Jurkat, Clone E6-1 (cell line): ENCODE results near the gene PIK3AP1.
"Not testable (repeated sequence)": the region's sequence is repeated elsewhere in the genome, so short reads cannot be mapped to it uniquely, and the experiment has no call there.

Experiments used
- DNase-seq: peaks from one replicate; pipeline ENCODE4 v3.0.0-alpha.2; 2011; ENCODE audit warnings: low read depth, low spot score
- H3K4me3 ChIP-seq: 2 replicates; pipeline ENCODE4 v1.5.1; 2011; ENCODE audit warnings: mild to moderate bottlenecking, low read length, control low read depth, moderate library complexity

Gene PIK3AP1

DNA sequence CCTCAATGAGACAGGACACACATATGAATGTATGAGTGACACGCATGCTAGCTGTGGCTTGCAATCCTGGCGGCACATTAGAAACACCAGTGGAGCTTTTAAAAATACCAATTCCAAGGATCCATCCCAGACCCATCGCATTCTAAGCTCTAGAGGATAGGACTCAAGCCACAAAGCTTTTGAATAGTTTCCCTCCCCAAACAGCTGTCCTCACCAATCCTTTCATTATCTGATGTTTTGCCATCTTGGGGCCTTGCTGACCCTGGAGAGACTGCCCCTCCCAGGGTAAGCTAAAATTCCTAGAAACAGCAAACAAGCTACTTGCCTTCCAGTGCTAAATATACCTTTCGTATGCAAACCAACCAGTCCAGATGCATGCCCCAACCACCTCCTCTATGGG lies 124.6 kb downstream of the PIK3AP1 start:
- no peak overlapping the region for H3K4me3 ChIP-seq
- DNase-seq = no peak

DNA sequence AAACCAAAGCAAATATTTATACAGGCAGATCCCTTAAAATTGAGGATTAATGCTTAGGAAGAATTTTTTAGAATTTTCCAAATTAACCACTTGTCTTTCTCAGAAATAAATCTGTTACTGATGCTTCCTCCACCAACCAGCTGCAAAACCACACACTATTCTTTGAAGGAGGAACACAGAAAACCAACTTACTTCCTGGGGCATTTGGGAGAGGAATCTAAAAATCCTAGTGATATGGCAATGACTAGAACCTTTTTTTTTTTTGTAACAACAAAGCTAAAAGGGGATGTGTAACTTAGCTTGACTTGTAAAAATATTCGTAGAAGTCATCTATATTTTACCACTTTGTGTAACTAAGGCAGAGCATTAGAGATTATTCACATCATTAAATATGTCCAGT lies 128.4 kb downstream of the PIK3AP1 start:
- peak; percentile 28 for DNase-seq
- H3K4me3 ChIP-seq = no peak overlapping the region

DNA sequence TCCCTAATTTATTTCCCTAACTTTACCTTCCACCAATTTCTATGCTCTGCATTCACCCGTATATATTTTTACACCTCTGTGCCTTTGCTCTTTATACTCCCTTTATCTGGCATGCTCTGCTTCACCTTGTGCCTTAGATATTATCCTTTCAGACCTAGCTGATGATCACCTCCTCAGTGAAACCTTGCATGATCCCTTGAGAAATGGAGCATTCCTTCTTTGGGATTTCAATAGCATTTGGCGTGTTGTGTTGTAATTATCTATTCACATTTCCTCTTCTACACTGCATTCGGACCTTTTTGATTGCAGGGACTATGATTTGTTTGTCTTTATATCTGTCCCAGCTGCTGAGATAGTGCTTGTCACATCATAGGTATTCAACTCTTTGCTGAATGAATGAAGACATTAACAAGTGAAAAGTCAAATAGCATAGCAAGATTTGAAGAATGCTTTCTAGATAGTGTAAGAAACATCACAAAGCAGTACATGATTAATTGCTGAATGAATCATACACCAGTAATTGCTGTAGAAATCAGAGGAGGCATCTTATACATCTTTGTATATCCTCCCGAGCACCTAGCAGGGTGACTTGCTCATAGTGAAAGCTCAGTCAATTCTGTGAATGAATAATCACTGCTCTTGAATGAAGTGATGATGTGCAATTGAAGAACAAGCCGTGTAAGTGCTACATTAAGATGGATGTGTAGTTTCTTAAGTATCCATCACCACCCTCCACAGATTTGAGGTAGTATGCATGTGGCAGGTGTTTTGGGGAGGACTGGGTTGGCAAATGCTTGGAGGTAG lies 131.5 kb downstream of the PIK3AP1 start:
- no peak for DNase-seq
- H3K4me3 ChIP-seq = no peak overlapping the region

DNA sequence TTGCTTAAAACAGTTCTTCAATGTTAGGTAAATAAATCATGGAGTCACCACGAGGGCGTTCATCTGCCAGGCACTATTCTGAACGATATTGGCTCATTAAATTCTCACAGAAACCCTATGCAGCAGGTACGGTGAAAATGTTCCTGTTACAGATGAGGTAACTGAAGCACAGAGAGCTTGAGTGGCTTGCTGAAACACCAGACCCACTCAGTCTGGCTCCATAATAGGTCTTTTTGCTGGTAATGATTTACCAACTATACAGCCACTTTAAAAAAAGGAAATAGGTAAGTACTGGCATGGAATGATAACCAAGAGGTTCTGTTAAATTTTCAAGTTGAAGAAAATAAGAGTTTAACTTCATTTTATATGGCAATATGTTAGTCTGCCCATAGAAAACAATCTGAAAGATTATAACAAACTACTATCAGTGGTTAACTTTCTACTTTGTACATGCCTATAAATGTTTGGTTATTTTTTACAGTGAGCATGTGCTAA lies 132.2 kb downstream of the PIK3AP1 start:
- DNase-seq = no peak
- peak overlapping the region; percentile 71 for H3K4me3 ChIP-seq

DNA sequence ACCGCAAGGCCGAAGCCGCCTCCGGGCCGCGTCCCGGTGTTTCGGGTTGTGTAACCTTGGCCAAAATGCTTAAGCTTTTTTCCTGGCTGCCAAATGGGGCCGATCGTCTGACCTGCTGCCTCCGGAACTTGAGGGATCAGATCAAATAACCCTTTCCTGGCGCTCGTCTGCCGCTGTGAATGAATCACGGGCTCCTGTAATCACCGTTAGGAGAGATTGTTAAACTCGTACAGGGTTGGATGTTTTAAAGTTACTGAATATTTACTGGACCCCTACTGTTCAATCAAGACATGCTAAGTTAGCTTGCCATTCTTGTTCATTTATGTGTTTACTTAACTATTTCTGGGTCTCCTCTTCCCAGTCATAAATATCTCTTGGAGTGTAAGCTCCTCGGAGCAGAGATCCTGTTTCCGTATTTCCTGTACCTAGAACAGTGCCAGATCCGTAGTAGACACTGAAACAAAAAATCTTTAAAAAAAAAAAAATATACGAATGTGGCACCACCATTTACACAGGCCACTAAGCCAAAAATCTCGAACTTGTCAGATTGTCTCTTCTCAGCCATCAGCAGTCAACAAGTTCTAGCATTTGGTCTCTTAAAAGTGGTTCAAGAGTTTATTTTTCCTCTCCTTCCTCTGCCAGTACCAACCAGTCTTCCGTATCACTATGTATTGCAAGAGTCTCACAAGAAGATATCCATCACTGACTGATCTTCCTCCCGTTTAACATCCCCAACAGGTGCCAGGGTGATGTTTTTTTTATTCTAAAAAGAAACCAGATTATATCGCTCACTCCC lies 132.9 kb downstream of the PIK3AP1 start:
- DNase-seq = peak; percentile 48
- peak overlapping the region; percentile 71 for H3K4me3 ChIP-seq

DNA sequence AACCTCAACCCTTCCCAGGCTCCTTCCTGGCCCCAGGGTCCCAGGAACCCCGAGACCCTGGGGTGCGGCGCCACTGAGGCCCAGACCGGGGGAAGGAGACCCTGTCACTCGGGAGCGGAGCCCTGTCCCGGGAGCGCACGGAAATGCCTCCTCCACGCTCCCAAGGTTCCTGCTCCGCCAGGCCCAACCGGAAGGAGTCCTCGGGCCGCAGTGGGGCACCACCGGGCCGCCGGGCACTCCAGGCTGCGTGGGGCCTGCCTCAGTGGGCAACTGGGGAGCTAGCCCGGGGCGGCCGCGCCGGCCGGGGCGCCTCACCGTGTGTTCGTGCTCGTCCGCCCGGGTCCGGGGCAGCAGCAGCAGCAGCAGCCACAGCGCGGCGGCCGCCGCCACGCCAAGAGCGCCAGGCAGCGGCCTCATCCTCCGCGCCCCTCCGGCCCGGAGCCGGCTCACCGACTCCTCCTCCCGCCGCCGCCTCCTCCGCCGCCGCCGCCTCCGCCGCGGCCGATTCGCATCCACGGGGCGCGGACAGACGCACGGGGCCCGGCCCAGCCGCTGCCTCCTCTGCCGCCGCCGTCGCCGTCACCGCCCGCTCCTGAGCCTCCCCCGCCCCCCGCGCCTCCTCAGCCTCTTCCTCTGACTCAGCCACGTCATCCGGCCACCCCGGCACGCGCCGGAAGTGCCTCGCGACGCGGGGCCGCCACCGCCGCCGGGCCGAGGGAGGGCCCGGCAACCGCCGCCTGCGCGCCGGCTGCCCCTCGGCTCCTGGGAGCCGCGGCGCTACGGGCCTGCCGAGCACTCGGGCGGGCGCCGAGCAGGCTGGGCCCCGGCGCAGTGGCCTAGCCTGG lies 133.7 kb downstream of the PIK3AP1 start, which contains the start of gene TM9SF3:
Gene TM9SF3, minus strand, starts transcription at position 594 of the 845 bp plus-strand sequence. Its CDS starts 177 bp downstream, at position 417.
- H3K4me3 ChIP-seq = peak within 1 kb of the TSS; percentile 71
- DNase-seq = peak; percentile 71

DNA sequence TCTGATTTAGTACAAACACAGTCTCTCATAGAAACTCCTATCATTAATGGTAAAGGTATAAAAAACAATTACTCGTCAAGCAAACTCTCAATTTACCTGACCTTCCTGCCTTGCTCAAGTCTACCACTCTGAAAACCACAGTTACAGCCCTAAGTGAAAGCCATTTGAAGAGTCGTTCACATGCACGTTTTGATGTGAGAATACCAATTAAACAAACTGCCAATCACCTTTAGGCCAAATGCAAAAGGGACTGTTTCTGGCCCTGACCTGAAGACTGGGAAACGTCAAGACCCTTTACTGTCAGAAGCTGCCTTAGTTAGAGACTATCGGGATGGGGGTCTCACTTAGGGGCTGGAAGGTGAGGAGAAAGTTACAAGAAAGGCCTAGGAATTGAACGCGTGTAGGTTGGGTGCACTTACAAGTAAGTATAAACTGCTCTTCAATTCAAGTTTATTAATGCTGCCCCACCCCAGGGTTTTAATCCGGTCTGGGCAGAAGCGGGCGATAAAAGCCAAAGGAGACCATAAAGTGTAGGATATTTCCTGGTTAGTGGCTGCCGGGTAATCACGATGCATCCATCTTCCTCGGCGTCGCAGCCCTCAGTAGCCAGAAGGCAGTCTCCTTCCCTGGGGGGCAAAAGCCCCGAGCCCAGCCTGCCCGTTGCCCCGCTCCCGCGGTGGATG lies 134.4 kb downstream of the PIK3AP1 start:
- peak overlapping the region; percentile 65 for H3K4me3 ChIP-seq
- peak; percentile 25 for DNase-seq

DNA sequence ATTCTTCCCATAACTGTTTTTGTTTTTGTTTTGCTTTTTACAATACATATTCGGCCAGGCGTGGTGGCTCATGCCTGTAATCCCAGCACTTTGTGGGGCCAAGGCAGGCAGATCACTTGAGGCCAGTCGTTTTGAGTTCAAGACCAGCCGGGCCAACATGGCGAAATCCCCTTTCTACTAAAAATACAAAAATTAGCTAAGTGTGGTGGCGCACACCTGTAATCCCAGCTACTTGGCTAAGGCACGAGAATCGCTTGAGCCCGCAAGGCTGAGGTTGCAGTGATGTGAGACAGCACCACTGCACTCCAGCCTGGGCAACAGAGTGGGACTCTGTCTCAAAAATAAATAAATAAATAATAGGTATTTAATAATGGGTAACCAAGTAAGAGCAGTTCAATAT lies 135.8 kb downstream of the PIK3AP1 start:
- no peak for DNase-seq
- no peak overlapping the region for H3K4me3 ChIP-seq

DNA sequence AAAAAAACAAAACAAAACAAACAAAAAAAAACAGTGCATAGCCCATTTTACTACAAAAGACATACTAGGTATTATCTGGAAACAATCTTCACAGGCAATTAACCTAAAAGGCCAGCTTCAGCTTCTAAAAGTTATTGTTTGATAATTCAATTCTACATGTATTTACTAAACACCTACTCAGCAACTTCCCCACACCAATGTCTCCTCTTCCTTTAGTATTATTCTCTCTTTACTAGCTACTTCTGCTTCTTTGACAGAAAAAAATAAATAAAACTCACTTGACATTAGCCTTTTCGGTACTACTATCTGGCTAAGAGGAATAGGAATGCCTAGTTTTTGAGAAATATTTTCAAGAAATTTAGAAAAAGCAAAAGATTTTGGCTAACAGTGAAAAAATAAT lies 136.3 kb downstream of the PIK3AP1 start:
- no peak overlapping the region for H3K4me3 ChIP-seq
- DNase-seq = no peak

DNA sequence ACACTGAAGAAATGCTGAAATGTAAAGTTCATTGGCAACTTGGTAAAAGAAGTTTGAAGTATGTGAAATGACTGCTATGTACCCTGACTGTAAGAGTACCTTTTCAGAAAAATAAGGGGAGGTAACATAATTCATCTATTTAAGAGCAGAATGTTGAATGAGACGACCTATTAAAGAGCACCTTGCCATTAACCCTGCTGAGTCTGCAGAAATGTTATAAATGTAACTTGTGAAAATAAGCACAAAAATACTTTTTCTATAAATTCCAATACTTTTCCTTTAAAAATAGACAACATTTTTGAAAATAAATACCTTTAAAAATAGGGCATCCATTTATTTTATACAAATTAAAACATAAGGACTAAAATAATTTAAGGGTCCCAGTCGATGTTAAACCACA lies 141.2 kb downstream of the PIK3AP1 start:
- H3K4me3 ChIP-seq = no peak overlapping the region
- DNase-seq = no peak

DNA sequence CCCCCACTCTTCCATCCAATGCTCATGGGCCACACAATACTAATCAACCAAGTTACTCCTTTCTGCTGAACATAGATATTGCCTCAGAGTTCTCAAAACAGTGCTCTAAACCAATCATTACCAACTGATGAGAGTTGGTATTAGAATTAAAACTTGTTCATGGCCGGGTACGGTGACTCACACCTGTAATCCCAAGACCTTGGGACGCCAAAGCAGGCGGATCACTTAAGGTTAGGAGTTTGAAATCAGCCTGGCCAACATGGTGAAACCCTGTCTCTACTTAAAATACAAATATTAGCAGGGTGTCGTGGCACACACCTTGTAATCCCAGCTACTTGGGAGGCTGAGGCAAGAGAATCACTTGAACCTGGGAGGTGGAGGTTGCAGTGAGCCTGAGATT lies 141.7 kb downstream of the PIK3AP1 start:
- no peak for DNase-seq

DNA sequence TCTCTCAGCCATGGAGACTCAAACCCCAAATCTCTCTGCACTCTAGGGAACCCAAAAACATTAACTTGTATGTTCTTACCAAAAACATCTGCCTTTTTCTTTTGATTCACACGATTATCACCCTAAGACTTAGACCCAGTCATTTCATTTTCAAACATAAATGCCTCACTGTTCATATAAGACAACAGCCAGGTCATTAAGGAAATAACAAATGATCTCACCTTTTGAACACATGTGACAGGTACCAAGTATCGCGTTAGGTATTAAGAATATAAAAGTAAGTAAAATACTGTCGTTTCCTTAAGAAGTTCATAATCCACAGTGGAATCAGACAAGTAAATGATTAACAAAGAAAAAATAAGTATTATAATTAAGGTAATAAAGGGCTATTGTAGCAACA lies 142.3 kb downstream of the PIK3AP1 start:
- H3K4me3 ChIP-seq = no peak overlapping the region
- DNase-seq = no peak

More for the DNA sequence above, 141.7 kb downstream of the PIK3AP1 start:
- no peak overlapping the region for H3K4me3 ChIP-seq

DNA sequence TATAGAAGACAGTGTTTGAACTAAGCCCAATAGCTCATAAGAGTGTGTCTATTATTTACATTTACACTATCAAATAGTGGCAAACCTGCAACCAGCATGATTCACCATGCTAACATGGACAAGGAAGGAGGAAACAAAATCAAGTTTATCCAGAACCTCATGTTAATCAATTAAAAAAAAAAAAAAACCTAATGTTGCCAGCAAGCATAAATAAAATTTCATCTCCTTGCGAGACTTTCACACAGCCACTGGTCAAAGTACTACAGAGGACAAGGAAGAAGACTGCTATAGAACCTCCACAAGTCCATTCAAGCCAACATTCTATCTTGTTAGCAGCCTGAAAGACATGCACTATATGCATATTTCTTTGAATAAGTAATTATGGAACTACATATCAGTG lies 143.2 kb downstream of the PIK3AP1 start:
- no peak for DNase-seq
- no peak overlapping the region for H3K4me3 ChIP-seq

DNA sequence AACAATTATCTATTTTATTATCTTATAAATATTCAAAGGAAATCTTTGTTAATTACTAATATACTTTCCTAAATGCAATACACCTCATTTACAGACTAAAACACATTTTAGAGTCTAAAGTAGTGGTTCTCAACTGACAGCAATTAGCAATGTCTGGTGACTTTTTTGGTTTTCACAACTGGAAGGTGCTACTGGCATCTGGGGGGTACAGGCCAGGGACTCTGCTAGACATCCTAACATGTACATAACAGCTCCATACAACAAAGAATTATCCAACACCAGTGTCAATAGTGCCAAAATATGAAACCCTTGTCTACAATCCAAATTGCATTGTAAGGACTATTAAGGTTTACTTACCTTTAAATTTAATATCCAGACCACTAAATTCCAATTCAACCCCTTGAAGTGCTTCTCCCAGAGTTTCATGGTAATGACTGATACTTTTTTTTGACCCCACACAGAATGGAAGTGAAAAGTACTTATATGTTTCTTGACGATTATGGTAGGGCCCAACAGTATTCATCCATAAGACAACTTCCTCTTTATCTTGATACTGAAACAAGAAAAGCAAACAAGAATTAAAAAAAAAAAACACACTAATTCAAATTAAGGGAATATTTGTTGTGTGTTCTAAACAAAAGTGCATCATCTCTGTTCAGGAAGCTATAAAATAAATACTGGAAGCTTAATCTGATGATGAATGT lies 143.9 kb downstream of the PIK3AP1 start:
- no peak overlapping the region for H3K4me3 ChIP-seq
- no peak for DNase-seq

DNA sequence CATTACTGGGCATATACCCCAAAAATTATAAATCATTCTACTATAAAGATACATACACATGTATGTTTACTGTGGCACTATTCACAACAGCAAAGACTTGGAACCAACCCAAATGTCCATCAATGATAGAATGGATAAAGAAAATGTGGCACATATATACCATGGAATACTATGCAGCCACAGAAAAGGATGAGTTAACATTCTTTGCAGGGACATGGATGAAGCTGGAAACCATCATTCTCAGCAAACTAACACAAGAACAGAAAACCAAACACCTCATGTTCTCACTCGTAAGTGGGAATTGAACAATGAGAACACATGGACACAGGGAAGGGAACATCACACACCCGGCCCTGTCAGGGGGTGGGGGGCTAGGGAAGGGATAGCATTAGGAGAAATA lies 145.8 kb downstream of the PIK3AP1 start:
- not testable (repeated sequence) for DNase-seq, H3K4me3 ChIP-seq

DNA sequence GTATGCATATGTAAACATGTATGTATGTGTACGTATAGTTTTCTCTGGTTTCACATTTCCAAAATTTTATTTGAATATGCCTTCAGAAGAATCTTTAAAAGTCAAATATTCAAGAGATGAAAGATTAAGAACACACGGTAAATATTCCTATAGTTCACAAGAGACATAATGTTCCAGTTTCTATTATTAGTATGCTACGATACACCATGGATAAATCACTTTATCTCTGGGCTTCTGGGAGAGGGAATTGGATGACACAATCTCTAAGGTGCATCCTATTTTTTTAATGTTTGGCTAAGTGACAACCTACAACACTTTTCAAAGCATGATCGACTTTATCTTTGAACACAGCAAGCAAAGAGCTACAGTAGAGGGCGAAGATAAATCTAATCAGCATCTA lies 147.3 kb downstream of the PIK3AP1 start:
- DNase-seq = no peak
- H3K4me3 ChIP-seq = no peak overlapping the region

DNA sequence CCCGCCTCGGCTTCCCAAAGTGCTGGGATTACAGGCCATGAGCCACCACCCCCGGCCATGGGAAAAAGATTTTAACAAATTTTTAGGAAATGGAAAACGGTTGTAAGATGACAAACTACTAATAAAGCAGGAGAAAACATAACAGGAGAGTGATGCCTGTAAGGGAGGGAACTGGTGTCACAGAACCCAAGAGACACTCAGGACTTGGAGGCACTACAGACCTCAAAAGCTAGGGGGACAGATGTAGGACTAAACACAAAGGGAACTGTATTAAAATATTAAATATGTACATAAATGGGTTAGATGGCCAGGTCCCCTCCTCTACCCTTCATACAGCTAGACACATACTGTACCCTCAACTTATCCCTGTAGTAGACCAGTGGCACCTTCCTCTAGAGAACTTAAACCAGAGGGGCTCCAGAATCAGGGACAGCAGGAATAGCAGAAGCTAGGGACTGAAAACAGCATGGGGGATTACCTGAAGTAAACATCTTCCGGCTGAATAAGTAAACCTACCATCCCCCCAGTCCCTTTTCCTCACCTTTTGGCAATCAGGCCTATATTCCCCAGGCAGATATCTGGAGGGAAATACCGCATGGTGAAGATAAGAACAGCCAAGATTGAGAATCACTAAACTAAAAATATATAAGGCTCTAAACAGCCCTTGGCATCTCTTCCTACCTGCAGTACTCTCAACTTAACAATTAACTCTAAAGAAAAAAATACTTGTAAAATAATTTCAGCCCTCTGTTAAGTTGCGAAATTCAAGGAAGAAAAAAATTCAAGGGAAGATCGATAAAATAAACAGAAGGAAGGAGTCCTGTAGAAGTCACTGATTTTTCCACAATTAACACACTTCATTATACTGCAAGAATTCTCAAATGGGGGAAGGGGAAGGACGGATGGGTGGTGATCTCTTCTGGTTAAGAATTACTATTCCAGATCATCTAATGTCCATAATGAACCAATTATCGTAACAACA lies 149.0 kb downstream of the PIK3AP1 start:
- H3K4me3 ChIP-seq = no peak overlapping the region
- no peak for DNase-seq
